Activated CD8-positive, alpha-beta T cell treated with anti-CD3 and anti-CD28 coated beads for 36 hours (primary cell): ENCODE measurements around the gene KIAA0513. TPM values are rescaled to one million over a fixed set of nuclear protein-coding genes. Genes with fewer than 3 reads are reported as not detected.

Experiments
- ATAC-seq: fragments of 200-7000 bp; cut with Tn5 transposase; one replicate; pipeline ENCODE4 v1.10.0; 2021; ENCODE audit warnings: mild to moderate bottlenecking, moderate library complexity
- CTCF ChIA-PET: fragments of 350-600 bp; sonication (Branson Sonifier 250); formaldehyde crosslinking; loops from one replicate; lab custom pipeline; 2021; ENCODE audit warnings: antibody characterized with exemption; lab: Charles Lee
- POLR2A ChIA-PET: fragments of 350-600 bp; sonication (Branson Sonifier 250); formaldehyde crosslinking; loops from one replicate; lab custom pipeline; 2021; ENCODE audit warnings: antibody characterized with exemption; lab: Charles Lee
- DNase-seq: peaks from one replicate; pipeline ENCODE4 v3.0.0-alpha.2; 2020
- H3K27ac Mint-ChIP-seq: one replicate; pipeline ENCODE4 v1.8.0; 2021; ENCODE audit warnings: mild to moderate bottlenecking, mixed read lengths
- H3K27me3 Mint-ChIP-seq: one replicate; pipeline ENCODE4 v1.8.0; 2021; ENCODE audit warnings: mixed read lengths
- H3K36me3 Mint-ChIP-seq: one replicate; pipeline ENCODE4 v1.8.0; 2021; ENCODE audit warnings: low read depth, mixed read lengths
- H3K4me1 Mint-ChIP-seq: one replicate; pipeline ENCODE4 v1.8.0; 2021; ENCODE audit warnings: low read depth, mixed read lengths
- H3K4me3 Mint-ChIP-seq: one replicate; pipeline ENCODE4 v1.8.0; 2021; ENCODE audit warnings: mild to moderate bottlenecking, moderate library complexity, mixed read lengths
- H3K9me3 Mint-ChIP-seq: one replicate; pipeline ENCODE4 v1.8.0; 2021; ENCODE audit warnings: mixed read lengths
- intact Hi-C: fragments of 100-400 bp; cut with micrococcal nuclease; formaldehyde crosslinking; loops from one replicate; pipeline ENCODE4 v1.10.0; 2022
- total RNA-seq, 2 experiments: library from RNA; stranded (reverse); gene quantifications; one replicate each; pipeline ENCODE4 v1.2.3, GENCODE V29; 2021
- TF ChIP-seq, protein P1 (sequence below): fragments of 200-600 bp; IDR thresholded peaks from one replicate; pipeline ENCODE4 v1.8.0; 2022; ENCODE audit warnings: antibody characterized with exemption, mild to moderate bottlenecking

The KIAA0513 gene
- total RNA-seq, 2 experiments from 2014 or later: 3.9 to 5.3 TPM

DNA sequence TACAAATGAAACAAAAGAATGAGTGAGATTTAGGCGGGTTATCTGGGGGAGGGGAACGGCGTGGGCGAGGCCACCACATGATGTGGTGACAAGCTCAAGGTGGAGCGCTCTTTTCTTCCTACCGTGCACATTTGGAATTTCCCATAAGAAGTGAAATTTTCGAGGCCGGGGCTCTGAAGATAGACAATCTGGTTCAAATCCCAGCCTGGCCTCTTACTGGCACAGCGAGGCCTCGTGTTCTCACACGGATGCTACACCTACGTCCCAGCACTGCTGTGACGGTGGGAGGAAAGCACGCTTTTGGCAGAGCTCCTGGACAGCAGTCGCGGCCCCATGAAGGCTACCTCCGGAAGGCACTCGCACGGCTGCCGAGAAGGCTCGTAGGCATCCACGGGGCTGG, 41.5 kb upstream of the KIAA0513 start:
- H3K4me3 Mint-ChIP-seq: no peak overlapping the region
- peaks cover 40% of the 10 kb centered on the region for H3K36me3 Mint-ChIP-seq
- ChIA-PET CTCF (interaction anchor here (1.0 kb wide), 1 partner anchor 15 kb away, joined by 5 read pairs; no protein-coding TSS in a partner anchor), POLR2A (no interaction called here)
- no peaks in the 10 kb centered on the region for H3K9me3 Mint-ChIP-seq
- H3K27me3 Mint-ChIP-seq: no peaks in the 10 kb centered on the region
- intact Hi-C loops: no loop called here
- H3K27ac Mint-ChIP-seq: peak overlapping the region; percentile 32
- peaks cover 9% of the 10 kb centered on the region for H3K4me1 Mint-ChIP-seq
- TF ChIP-seq, protein P1, sequence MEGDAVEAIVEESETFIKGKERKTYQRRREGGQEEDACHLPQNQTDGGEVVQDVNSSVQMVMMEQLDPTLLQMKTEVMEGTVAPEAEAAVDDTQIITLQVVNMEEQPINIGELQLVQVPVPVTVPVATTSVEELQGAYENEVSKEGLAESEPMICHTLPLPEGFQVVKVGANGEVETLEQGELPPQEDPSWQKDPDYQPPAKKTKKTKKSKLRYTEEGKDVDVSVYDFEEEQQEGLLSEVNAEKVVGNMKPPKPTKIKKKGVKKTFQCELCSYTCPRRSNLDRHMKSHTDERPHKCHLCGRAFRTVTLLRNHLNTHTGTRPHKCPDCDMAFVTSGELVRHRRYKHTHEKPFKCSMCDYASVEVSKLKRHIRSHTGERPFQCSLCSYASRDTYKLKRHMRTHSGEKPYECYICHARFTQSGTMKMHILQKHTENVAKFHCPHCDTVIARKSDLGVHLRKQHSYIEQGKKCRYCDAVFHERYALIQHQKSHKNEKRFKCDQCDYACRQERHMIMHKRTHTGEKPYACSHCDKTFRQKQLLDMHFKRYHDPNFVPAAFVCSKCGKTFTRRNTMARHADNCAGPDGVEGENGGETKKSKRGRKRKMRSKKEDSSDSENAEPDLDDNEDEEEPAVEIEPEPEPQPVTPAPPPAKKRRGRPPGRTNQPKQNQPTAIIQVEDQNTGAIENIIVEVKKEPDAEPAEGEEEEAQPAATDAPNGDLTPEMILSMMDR: no peak
- no peak for DNase-seq
- no peak for ATAC-seq

DNA sequence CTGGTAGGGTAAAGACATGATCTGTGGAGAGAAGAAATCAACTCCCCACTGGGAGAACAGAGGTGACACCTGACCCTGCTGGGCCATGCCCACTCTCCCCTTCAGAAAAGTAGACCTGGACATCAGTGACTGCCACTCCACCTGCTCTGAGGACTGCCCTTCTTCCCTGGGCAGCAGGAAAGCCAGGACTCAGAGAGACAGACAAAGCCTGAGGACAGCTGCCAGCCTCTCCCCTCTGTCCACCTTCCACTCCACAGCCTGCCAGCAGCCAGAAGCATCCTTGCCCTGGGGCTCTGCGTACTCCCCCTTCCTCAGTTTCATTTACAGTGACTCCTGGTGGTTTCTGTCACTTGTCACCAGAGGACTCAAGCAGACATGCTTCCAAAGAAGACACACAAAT, 40.7 kb upstream of the KIAA0513 start:
- Mint-ChIP-seq H3K27ac (no peak overlapping the region), H3K27me3 (no peaks in the 10 kb centered on the region), H3K4me3 (no peak overlapping the region), H3K36me3 (peaks cover 36% of the 10 kb centered on the region), H3K9me3 (no peaks in the 10 kb centered on the region), H3K4me1 (peaks cover 9% of the 10 kb centered on the region)
- CTCF ChIA-PET: interaction anchor here (1.0 kb wide), 1 partner anchor 15 kb away, joined by 5 read pairs; no protein-coding TSS in a partner anchor
- POLR2A ChIA-PET: no interaction called here
- intact Hi-C loops: no loop called here
- TF ChIP-seq, protein P1: no peak
- no peak for DNase-seq
- ATAC-seq: no peak

DNA sequence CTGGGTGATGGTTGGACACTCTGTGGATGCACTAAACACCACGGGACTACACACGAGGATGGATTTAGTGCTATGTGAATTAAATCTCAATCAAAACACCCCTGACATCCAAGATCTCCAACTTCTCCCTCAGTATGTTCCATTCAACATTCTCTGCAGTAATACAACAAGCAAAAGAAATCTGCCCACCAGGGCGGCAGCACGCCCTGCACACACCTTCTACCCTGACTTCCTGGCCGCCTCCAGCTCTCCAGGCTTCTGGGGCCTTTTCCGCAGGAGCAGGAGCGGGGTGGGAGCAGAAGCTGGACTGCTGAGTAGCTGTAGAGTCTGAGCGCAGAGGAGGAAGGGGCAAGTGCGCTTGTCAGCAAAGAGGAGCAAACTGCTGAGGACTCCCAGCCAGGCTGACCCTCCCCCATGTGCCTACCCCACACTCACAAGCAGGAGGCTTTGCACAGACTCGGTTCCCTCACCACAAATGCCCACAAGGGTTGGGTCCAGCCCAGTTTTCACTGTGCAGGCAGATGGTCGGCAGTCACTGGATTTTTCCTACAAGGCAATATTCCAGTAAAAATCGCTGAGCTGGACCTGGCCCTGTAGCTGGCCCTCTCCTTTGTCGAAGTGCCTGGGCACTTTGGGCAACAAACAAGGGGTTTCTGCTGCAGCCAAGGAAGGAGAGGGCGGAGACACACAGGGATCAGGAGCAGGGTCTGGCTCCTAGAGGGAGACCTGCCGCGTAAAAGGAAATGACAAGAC, 39.1 kb upstream of the KIAA0513 start:
- ChIA-PET CTCF (interaction anchor here (0.8 to 0.9 kb wide), 2 partner anchors 39 to 98 kb away, joined by 3 read pairs; no protein-coding TSS in a partner anchor), POLR2A (interaction anchor here (0.6 kb wide), 1 partner anchor 361 kb away, joined by 3 read pairs; no protein-coding TSS in a partner anchor)
- Mint-ChIP-seq H3K27me3 (no peaks in the 10 kb centered on the region), H3K4me1 (peaks cover 9% of the 10 kb centered on the region), H3K9me3 (no peaks in the 10 kb centered on the region), H3K36me3 (peaks cover 36% of the 10 kb centered on the region), H3K4me3 (no peak overlapping the region), H3K27ac (no peak overlapping the region)
- ATAC-seq (no peak), DNase-seq (no peak)
- TF ChIP-seq, protein P1: no peak
- intact Hi-C loops: no loop called here

DNA sequence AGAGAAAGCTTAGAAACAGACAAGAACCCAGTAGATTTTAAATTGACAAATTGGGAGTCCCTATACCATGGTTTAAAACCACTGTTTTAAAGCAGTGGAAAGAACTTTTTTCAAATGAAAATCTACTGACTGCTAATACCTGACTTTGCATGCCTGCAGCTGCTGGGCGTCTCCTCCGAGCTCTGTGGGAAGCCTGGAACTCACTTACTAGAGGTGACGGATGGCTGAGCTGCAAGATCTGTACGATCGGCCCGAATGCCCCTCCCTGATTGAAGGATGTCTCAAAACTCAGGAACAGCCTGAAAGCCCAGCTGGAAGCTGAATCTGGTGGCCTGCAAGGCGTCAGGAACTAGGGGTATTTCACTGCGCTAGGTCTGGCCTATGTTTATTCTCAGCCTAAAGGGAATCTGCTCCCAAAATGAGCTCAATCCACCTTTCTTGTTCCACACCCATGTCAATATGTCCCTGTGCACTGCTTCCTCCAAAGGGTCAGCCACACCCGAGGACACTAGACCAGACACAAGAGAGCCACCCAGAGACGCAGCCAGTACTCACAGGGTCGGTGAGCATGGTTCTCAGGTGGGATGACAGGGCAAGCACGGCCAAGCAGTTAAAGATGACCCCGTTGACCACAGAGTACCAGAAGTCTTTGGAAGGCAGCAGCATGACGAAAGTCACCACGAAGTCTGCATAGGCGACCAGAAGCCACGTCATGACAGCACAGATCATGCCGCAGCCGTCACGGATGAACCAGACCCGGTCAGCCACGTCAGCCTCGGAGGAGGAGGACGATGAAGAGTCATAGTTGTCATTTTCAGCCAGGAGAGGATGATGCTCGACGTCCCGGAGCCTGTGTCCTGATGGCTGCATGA, 37.6 kb upstream of the KIAA0513 start:
- TF ChIP-seq, protein P1: no peak

More for the DNA sequence above, 37.6 kb upstream of the KIAA0513 start:
- CTCF ChIA-PET: interaction anchor here (0.8 to 1.7 kb wide), 3 partner anchors 19 to 97 kb away, joined by 3 to 10 read pairs (median 3); no protein-coding TSS in a partner anchor
- intact Hi-C loops: no loop called here
- H3K27ac Mint-ChIP-seq: no peak overlapping the region
- DNase-seq (no peak), ATAC-seq (no peak)
- H3K9me3 Mint-ChIP-seq: no peaks in the 10 kb centered on the region
- no peaks in the 10 kb centered on the region for H3K27me3 Mint-ChIP-seq
- H3K4me3 Mint-ChIP-seq: no peak overlapping the region
- POLR2A ChIA-PET: no interaction called here
- H3K36me3 Mint-ChIP-seq: peaks cover 40% of the 10 kb centered on the region
- peaks cover 9% of the 10 kb centered on the region for H3K4me1 Mint-ChIP-seq
